ENCODE data around the gene EIF3D. TPM values are rescaled to one million over a fixed set of nuclear protein-coding genes. Genes with fewer than 3 reads are reported as not detected.

Gene EIF3D
- total and polyA plus RNA-seq, 2 experiments from 2014 or later: 148 to 381 TPM

DNA sequence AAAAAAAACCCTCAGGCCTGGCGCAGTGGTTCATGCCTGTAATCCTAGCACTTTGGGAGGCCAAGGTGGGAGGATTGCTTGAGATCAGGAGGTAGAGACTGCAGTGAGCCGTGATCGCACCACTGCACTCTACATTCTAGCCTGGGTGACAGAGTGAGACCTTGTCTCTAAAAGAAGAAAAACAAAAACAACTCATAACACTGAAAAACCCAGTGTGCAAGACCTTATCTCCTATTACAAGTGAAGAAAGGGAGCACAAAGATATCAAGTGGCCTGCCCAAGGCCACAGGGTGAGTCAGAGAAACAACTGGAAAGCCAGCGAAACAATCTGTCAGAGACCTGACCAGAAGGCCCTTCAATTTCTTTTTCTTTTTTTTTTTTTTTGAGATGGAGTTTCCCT is 50.0 kb downstream of the EIF3D start:
- H3K9me2 ChIP-seq (ENCODE audit: insufficient read depth): peaks cover 5% of the 10 kb centered on the region
- no peak overlapping the region for H2AFZ ChIP-seq
- H3F3A ChIP-seq (replicated peaks; ENCODE audit: low read depth): 0 out of 2 replicates have a peak, but pooled peaks cover 13% of the 10 kb centered on the region
- Mint-ChIP-seq H3K9me3 (peaks cover 14% of the 10 kb centered on the region; the same call in 2 of the 3 replicates), H3K36me3 (ENCODE audit: low read depth) (peaks cover 38% of the 10 kb centered on the region), H3K4me3 (no peak overlapping the region), H3K4me1 (peaks cover 9% of the 10 kb centered on the region), H3K27ac (no peak overlapping the region), H3K27me3 (ENCODE audit: insufficient read depth, low read depth, poor library complexity) (peaks cover 20% of the 10 kb centered on the region)
- ATAC-seq: no peak
- no peaks in the 10 kb centered on the region for H3K36me3 ChIP-seq (ENCODE audit: insufficient read depth)
- peaks cover 8% of the 10 kb centered on the region for H3K27me3 ChIP-seq (ENCODE audit: insufficient read depth)
- TF ChIP-seq ZNF462 (CRISPR knock-in tag; IDR thresholded peaks at IDR 0.05) (no peak), EZH2 (IDR thresholded peaks at IDR 0.05; ENCODE audit: low read depth, unreplicated experiment) (no peak), EZH2phosphoT487 (IDR thresholded peaks at IDR 0.05; ENCODE audit: unreplicated experiment) (no peak), POLR2AphosphoS5 (IDR thresholded peaks at IDR 0.05; ENCODE audit: low read depth) (no peak), CTCF (conservative IDR thresholded peaks at IDR 0.05; ENCODE audit: low read depth in 2 of 2) (no peak), NANOG (IDR thresholded peaks at IDR 0.05; ENCODE audit: borderline replicate concordance) (no peak), JUNB (IDR thresholded peaks at IDR 0.05; ENCODE audit: unreplicated experiment) (no peak), ZNF114 (CRISPR knock-in tag; IDR thresholded peaks at IDR 0.05) (no peak), ZNF331 (CRISPR knock-in tag; IDR thresholded peaks at IDR 0.05; ENCODE audit: low read depth) (no peak), REST (IDR thresholded peaks at IDR 0.05; ENCODE audit: unreplicated experiment) (no peak), STAT1 (IDR thresholded peaks at IDR 0.05; ENCODE audit: unreplicated experiment) (no peak), CREB1 (CRISPR knock-in tag; IDR thresholded peaks at IDR 0.05; ENCODE audit: low read depth) (no peak)
- TF ChIP-seq, protein P1, sequence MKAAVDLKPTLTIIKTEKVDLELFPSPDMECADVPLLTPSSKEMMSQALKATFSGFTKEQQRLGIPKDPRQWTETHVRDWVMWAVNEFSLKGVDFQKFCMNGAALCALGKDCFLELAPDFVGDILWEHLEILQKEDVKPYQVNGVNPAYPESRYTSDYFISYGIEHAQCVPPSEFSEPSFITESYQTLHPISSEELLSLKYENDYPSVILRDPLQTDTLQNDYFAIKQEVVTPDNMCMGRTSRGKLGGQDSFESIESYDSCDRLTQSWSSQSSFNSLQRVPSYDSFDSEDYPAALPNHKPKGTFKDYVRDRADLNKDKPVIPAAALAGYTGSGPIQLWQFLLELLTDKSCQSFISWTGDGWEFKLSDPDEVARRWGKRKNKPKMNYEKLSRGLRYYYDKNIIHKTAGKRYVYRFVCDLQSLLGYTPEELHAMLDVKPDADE (IDR thresholded peaks at IDR 0.05): no peak
- H3K27ac ChIP-seq (ENCODE audit: low read depth): no peak overlapping the region
- no peak for DNase-seq (ENCODE audit: low spot score)
- H3K4me1 ChIP-seq (ENCODE audit: insufficient read depth): peaks cover 9% of the 10 kb centered on the region; the same call in 1 of the 2 replicates
- H3K4me3 ChIP-seq: no peak overlapping the region
- no peak overlapping the region for H3K4me2 ChIP-seq
- no peaks in the 10 kb centered on the region; the same call in 1 of the 2 replicates for H3K79me2 ChIP-seq (replicated peaks; ENCODE audit: insufficient read depth)
- H4K20me1 ChIP-seq (replicated peaks; ENCODE audit: insufficient read depth): no peaks in the 10 kb centered on the region; the same call in 1 of the 2 replicates

Data from GM23338 (cell line).